Gastroesophageal sphincter (tissue), 4 donors: Measurements from ENCODE around the gene DCDC1. TPM values are rescaled to one million over a fixed set of nuclear protein-coding genes. Genes with fewer than 3 reads are reported as not detected.

Experiments
- ATAC-seq: fragments of 150-250 bp; one replicate; pipeline ENCODE4 v1.9.1; 2016; ENCODE audit warnings: mild to moderate bottlenecking, moderate library complexity
- H3K27ac ChIP-seq, 4 donors: fragments of 200-600 bp; sonication (generic) in 3 of 4; 1 replicate in 3 of 4; 2 replicates in 1 of 4; pipeline ENCODE4 v1.5.1; 2016 to 2019
- H3K27me3 ChIP-seq: fragments of 200-600 bp; sonication (generic); one replicate; pipeline ENCODE4 v1.5.1; 2019
- H3K36me3 ChIP-seq, 2 donors: fragments of 200-600 bp; sonication (generic); one replicate each; pipeline ENCODE4 v1.5.1; 2019; ENCODE audit warnings: control low read depth in 1 of 2
- H3K4me1 ChIP-seq, 3 donors: fragments of 200-600 bp; sonication (generic); 1 replicate in 2 of 3; 2 replicates in 1 of 3; pipeline ENCODE4 v1.5.1; 2016 to 2019; ENCODE audit warnings: control low read depth in 2 of 3
- H3K4me3 ChIP-seq, 2 donors: fragments of 200-600 bp; sonication (generic); one replicate each; pipeline ENCODE4 v1.5.1; 2019; ENCODE audit warnings: mild to moderate bottlenecking in 1 of 2, moderate library complexity in 1 of 2
- H3K9me3 ChIP-seq, 3 donors: fragments of 200-600 bp; sonication (generic); one replicate each; pipeline ENCODE4 v1.5.1; 2017 to 2019; ENCODE audit warnings: control low read depth in 2 of 3
- CTCF ChIP-seq, 4 experiments: fragments of 200-600 bp in 2 of 4; fragments of 450-650 bp in 2 of 4; sonication (generic) in 1 of 4; IDR thresholded peaks; one replicate each; pipeline ENCODE4 v1.5.1; 2017 to 2019; ENCODE audit warnings: antibody characterized with exemption in 4 of 4, mild to moderate bottlenecking in 2 of 4, moderate library complexity in 2 of 4
- EP300 ChIP-seq: sonication (generic); formaldehyde crosslinking; IDR thresholded peaks from one replicate; pipeline ENCODE4 v1.6.1; 2017; ENCODE audit warnings: antibody characterized with exemption, mild to moderate bottlenecking
- POLR2A ChIP-seq, 2 donors: fragments of 450-650 bp; IDR thresholded peaks; one replicate each; pipeline ENCODE4 v1.6.1; 2017; ENCODE audit warnings: antibody characterized with exemption in 2 of 2, mild to moderate bottlenecking in 2 of 2, moderate library complexity in 1 of 2
- POLR2AphosphoS5 ChIP-seq: sonication (generic); formaldehyde crosslinking; IDR thresholded peaks from one replicate; pipeline ENCODE4 v1.6.1; 2017; ENCODE audit warnings: antibody characterized with exemption
- WGBS, 2 donors: methylation state at CpG; one replicate each; pipeline ENCODE4 v1.1.5; 2018; ENCODE audit warnings: low coverage in 1 of 2; 5-methylcytosine and 5-hydroxymethylcytosine counted together
- total RNA-seq, 4 donors: library from RNA; depleted of rRNA; stranded (reverse); fragments of >200 nt; gene quantifications; one replicate each; pipeline ENCODE4 v1.1.0, GENCODE V29; 2016

Gene DCDC1
- total RNA-seq, 4 donors from 2014 or later = 0.13 to 0.35 TPM; not detected in 2

- no peaks in the 10 kb centered on the region for H3K27me3 ChIP-seq
- H3K4me3 ChIP-seq = no peak overlapping the region
- WGBS, 2 donors = 8 to 20% methylated on average over 5 to 6 of the region's 6 CpGs
- no peaks in the 10 kb centered on the region for H3K4me1 ChIP-seq
- no peak overlapping the region for H3K27ac ChIP-seq
- TF ChIP-seq POLR2A (IDR thresholded peaks at IDR 0.05) (no peak), POLR2AphosphoS5 (no peak), EP300 (no peak), CTCF (IDR thresholded peaks at IDR 0.05) (no peak)
- no peaks in the 10 kb centered on the region for H3K9me3 ChIP-seq
- ATAC-seq = no peak
- no peaks in the 10 kb centered on the region for H3K36me3 ChIP-seq
Observed at GRCh38 chr11:31141789-31142188, 227.8 kb downstream of the DCDC1 start.

- H3K27me3 ChIP-seq = no peaks in the 10 kb centered on the region
- no peak overlapping the region for H3K27ac ChIP-seq
- 25 to 63% methylated on average over 2 to 4 of the region's 4 CpGs for WGBS, 2 donors
- TF ChIP-seq POLR2AphosphoS5 = no peak
- no peak for TF ChIP-seq CTCF (IDR thresholded peaks at IDR 0.05)
- TF ChIP-seq EP300 = no peak
- no peak for TF ChIP-seq POLR2A (IDR thresholded peaks at IDR 0.05)
- no peaks in the 10 kb centered on the region for H3K4me1 ChIP-seq
- no peaks in the 10 kb centered on the region for H3K9me3 ChIP-seq
- no peak overlapping the region for H3K4me3 ChIP-seq
- H3K36me3 ChIP-seq = no peaks in the 10 kb centered on the region
- no peak for ATAC-seq
Observed at GRCh38 chr11:31139479-31139878, 230.1 kb downstream of the DCDC1 start.

- no peaks in the 10 kb centered on the region for H3K27me3 ChIP-seq
- H3K36me3 ChIP-seq = no peaks in the 10 kb centered on the region
- H3K9me3 ChIP-seq = no peaks in the 10 kb centered on the region
- no peak overlapping the region for H3K4me3 ChIP-seq
- no peak for ATAC-seq
- TF ChIP-seq EP300 (no peak), POLR2A (IDR thresholded peaks at IDR 0.05) (no peak), CTCF (IDR thresholded peaks at IDR 0.05) (no peak), POLR2AphosphoS5 (no peak)
- 41 to 59% methylated on average over 2 to 6 of the region's 6 CpGs for WGBS, 2 donors
- H3K4me1 ChIP-seq = no peaks in the 10 kb centered on the region
- no peak overlapping the region for H3K27ac ChIP-seq
Observed at GRCh38 chr11:31132531-31133421, 236.8 kb downstream of the DCDC1 start.

DNA sequence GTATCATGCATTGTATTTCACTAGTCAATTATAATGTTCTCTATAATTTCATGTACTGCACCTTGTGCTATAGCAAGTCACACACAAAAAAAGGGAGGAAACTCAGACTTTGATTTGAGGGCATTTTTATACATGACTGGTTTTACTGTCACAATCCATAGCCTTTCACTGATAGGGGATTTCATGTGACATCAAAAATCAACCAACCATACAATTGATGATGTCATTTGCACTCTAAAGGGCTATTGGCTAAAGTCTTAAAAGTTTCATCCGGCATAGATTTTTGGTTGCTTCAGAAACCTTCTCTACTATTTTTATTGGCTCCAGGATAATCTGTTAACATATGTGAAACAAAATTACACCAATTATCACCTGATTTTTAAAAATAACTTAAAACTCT, 237.8 kb downstream of the DCDC1 start:
- no peaks in the 10 kb centered on the region for H3K27me3 ChIP-seq
- 33 to 55% methylated on average over 1 of the region's 1 CpG for WGBS, 2 donors
- H3K4me1 ChIP-seq = no peaks in the 10 kb centered on the region
- no peaks in the 10 kb centered on the region for H3K9me3 ChIP-seq
- ATAC-seq = no peak
- TF ChIP-seq POLR2A (IDR thresholded peaks at IDR 0.05) (no peak), CTCF (IDR thresholded peaks at IDR 0.05) (no peak), POLR2AphosphoS5 (no peak), EP300 (no peak)
- H3K27ac ChIP-seq = no peak overlapping the region
- H3K36me3 ChIP-seq = no peaks in the 10 kb centered on the region
- H3K4me3 ChIP-seq = no peak overlapping the region

DNA sequence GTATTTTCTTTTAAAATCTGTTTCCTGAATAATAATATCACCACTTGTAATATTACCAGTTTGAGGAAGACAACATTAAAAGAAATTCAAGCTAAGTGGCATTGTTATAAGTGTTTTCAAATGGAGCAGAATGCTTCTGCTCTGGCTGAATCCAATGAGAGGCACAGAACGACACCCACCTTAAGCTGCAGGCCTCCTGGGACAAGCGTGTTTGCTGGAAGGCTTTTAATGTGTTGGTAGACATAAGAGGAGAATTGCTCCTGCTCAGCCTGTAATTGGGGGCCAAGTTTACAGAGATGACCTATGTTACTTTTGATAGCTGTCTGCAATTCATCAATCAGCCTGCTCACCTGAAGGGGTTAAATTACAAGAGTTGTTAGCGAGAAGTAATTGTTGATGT, 242.2 kb downstream of the DCDC1 start:
- TF ChIP-seq CTCF (IDR thresholded peaks at IDR 0.05) (no peak), EP300 (no peak), POLR2A (IDR thresholded peaks at IDR 0.05) (no peak), POLR2AphosphoS5 (no peak)
- WGBS, 2 donors = 48 to 59% methylated on average over 3 of the region's 3 CpGs
- Histone ChIP-seq H3K27me3 (no peaks in the 10 kb centered on the region), H3K36me3 (no peaks in the 10 kb centered on the region), H3K9me3 (no peaks in the 10 kb centered on the region), H3K4me1 (no peaks in the 10 kb centered on the region), H3K27ac (no peak overlapping the region), H3K4me3 (no peak overlapping the region)
- ATAC-seq = no peak
